GM19043 (cell line): ENCODE data around the gene PPP4C.
"Not testable (repeated sequence)": the region's sequence is repeated elsewhere in the genome, so short reads cannot be mapped to it uniquely, and the experiment has no call there.

ENCODE experiments used
- ATAC-seq: cut with Tn5 transposase; IDR thresholded peaks from one replicate; pipeline ENCODE4 v1.9.1; 2021; ENCODE audit warnings: low read depth; ENCODE audit not compliant: unreplicated experiment

Gene PPP4C

GRCh38 chr16:30075503-30076275, at the start of gene PPP4C:
PPP4C (plus strand) TSS chr16:30075994; CDS start chr16:30076378, 384 bp downstream.
- ATAC-seq, result no peak

- ATAC-seq, result no peak
Measured at GRCh38 chr16:30026449-30026848, 49.3 kb upstream of the PPP4C start.

- ATAC-seq, result no peak
Measured at GRCh38 chr16:30027588-30028437, 48.0 kb upstream of the PPP4C start.

GRCh38 chr16:30028438-30029076, 47.2 kb upstream of the PPP4C start:
- no peak for ATAC-seq

- no peak for ATAC-seq
Measured at GRCh38 chr16:30030011-30030685, 45.6 kb upstream of the PPP4C start.

- ATAC-seq, result no peak
Measured at GRCh38 chr16:30030841-30031413, 44.9 kb upstream of the PPP4C start, which contains the start of gene TLCD3B. TLCD3B (minus strand) TSS chr16:30031271; CDS start chr16:30030527, 744 bp downstream.

- ATAC-seq, result no peak
Measured at GRCh38 chr16:30031477-30031918, 44.3 kb upstream of the PPP4C start.

- ATAC-seq, result no peak
Measured at GRCh38 chr16:30032083-30032819, 43.5 kb upstream of the PPP4C start.

GRCh38 chr16:30033270-30033669, 42.5 kb upstream of the PPP4C start:
- ATAC-seq, result no peak

GRCh38 chr16:30040221-30040620, 35.6 kb upstream of the PPP4C start:
- ATAC-seq, result no peak

GRCh38 chr16:30040690-30041089, 35.1 kb upstream of the PPP4C start:
- ATAC-seq, result not testable (repeated sequence)

GRCh38 chr16:30041841-30042240, 34.0 kb upstream of the PPP4C start:
- no peak for ATAC-seq

GRCh38 chr16:30046178-30046577, 29.6 kb upstream of the PPP4C start:
- ATAC-seq, result no peak

- ATAC-seq, result no peak
Measured at GRCh38 chr16:30046588-30046987, 29.2 kb upstream of the PPP4C start.

- ATAC-seq, result no peak
Measured at GRCh38 chr16:30049871-30050270, 25.9 kb upstream of the PPP4C start.

- no peak for ATAC-seq
Measured at GRCh38 chr16:30051518-30051917, 24.3 kb upstream of the PPP4C start.

GRCh38 chr16:30052671-30053372, 23.0 kb upstream of the PPP4C start:
- ATAC-seq, result no peak

- no peak for ATAC-seq
Measured at GRCh38 chr16:30053376-30054015, 22.3 kb upstream of the PPP4C start.
